CD4-positive, alpha-beta T cell treated with Interleukin-1 beta for 1 hour (primary cell): ENCODE data around the gene APH1B.
"Not testable (repeated sequence)": the region's sequence is repeated elsewhere in the genome, so short reads cannot be mapped to it uniquely, and the experiment has no call there.

ENCODE experiments used
- DNase-seq, 2 donors: peaks; one replicate each; pipeline ENCODE4 v3.0.0-alpha.2; 2020 to 2022

The APH1B gene

GRCh38 chr15:63335543-63336240, 58.3 kb downstream of the APH1B start:
- DNase-seq: no peak

DNA sequence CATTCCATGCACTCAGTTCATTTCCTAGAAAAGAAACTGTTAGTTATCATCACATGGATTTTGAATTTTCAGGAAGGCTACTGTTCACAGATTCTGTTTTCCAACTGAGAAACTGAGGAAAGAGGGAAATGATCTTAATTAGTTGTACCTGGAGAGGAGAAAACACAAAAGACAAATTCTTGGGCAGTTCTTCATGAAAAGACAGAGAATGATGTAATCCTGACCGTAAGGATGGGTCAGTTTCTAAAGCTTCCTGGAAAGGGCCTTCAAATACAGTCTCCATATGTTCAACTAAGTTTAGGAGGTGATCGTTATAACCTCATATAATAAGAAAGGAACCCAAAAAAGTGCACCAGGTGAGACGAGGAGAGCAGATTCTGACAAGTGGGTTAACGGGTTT, 59.6 kb downstream of the APH1B start:
- DNase-seq: no peak

GRCh38 chr15:63338170-63338569, 60.8 kb downstream of the APH1B start:
- DNase-seq: no peak

DNA sequence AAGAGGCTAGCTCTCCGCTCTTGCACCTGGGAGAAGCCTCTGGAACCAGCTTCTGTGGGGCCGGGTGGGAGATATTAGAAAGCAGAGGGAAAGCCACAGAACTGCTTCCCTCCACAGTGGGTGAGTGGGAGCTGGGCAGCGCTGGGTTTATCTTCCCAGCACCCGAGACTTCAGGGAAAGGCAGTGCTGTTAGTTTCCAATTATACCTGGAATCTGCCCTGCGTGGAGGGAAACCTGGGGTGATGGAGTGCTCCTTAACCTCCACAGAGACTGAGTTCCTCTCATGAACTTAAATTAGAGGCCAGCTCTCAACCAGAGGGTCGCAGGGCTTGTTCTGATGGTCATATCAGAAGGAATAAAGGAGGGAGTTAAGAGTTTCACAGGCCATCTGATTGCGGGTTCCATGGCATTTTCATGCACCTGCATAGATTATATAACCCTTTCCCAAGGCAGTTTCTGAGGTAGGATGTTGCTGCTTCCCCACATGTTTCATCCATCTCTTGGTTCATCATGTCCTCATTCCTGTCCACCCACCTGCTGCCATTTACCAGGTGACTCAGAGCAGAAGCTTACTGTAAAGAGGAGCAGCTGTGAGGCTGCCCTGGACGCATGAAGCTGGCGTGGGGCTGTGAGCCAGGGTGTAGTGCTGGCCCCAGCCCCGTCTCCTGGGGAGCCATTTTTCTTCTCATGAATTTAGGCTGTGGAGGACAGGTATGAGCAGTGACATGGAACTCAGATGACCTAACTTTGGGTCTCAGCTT, 61.8 kb downstream of the APH1B start:
- no peak for DNase-seq

DNA sequence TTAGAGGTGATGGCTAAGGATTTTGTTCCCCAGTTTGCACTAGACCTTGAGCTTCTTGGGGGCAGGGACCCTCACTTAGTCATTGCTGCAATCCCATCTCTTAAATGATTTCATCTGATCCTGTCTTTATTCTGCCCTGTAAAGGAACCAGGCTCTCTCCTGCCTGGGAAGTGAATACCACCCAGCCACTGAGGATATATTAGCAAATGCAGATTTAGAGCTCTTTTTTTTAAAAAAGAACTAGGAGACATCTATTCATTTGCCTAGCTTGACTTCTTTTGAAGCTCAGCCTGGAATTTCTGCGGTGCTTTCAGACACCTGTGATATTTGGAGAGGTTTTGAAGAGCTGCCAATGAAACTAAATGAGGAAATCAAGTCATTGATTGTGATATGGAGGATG, 62.4 kb downstream of the APH1B start:
- DNase-seq: no peak

- no peak for DNase-seq
Measured at GRCh38 chr15:63340353-63340752, 62.9 kb downstream of the APH1B start.

GRCh38 chr15:63340878-63341277, 63.5 kb downstream of the APH1B start:
- no peak for DNase-seq

- no peak for DNase-seq
Measured at GRCh38 chr15:63341898-63342297, 64.5 kb downstream of the APH1B start.

DNA sequence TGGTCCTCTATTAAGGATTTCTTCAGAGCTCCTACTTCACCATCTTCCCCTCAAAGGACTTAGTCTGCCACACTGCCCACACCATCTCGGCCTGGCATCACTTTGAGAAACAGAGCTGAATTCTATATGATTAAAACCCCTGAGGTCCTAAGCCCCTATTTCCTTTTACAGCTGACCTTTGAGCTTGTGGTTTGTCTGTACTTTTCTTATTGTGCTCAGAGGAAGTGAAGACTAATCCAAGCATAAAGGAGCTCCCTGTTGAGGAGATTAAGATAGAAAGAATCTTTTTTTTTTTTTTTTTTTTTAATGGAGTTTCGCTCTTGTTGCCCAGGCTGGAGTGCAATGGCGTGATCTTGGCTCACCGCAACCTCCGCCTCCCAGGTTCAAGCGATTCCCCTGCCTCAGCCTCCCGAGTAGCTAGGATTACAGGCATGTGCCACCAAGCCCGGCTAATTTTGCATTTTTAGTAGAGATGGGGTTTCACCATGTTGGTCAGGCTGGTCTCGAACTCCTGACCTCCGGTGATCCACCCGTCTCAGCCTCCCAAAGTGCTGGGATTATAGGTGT, 65.7 kb downstream of the APH1B start:
- not testable (repeated sequence) for DNase-seq

DNA sequence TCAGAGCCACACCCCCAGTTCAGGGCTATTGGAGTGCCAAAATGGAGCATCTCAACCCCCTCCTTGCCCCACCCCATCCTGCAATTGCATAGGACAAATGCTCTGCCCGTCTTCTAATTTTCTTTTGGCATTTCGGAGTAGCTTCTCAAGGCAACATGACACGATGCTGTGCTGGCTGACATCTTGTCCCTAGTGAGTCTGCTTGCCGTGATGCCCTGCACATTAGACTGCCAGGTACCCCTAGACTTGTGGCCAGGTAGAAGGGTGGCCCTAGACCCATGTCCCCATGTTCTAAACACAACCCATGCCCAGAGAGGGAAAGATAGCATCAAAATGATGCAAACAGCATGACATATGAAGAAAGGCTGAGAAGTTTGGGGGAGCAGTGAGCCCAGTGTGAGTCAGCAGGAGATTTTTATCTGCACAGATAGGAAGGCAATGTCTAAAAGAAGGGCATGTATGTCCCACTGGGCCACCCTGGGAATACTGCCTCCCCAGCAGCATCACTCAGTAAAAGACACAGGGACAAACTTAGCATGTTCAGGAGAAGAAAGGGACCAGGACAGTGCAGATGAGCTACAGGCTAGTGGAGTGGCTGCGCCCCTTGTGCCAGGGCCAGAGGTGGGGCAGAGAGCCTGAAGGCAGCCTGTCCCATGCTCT, 67.5 kb downstream of the APH1B start:
- no peak for DNase-seq

GRCh38 chr15:63345391-63345752, 68.0 kb downstream of the APH1B start:
- no peak for DNase-seq

DNA sequence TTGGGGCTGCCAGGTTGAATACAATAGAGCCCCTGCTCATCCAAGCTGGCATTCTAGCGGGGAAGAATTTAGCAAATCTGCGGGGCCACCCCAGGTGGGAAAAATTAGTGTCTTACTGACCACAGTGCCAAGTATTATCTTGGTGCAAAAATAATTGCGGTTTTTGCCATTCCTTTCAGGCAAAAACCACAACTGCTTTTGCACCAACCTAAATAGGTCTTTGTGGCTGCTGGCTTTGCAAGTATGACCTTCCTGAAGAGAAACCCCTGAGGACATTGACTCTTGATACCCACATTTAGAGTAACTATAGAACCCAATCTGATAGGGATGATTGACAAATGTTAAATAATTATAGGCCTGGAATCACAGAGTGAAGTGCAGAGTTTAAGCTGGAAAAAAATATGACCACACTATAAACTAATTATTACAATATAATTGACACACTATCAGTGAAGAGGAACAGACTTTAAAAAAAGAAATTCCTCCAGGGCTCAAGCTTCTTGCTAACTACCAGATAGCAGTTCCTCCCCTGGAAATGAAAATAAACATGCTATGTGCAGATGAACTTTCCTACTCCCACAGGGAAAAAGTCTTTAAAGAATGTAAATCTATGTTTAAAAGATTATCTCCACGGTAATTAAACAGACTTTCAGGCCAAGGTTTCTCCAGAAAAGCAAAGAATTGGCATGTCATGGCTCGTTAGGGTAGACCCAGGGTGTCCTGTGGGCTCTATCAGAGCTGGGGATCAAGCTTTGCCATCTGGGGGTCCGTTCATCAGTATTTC, 69.9 kb downstream of the APH1B start:
- no peak for DNase-seq

DNA sequence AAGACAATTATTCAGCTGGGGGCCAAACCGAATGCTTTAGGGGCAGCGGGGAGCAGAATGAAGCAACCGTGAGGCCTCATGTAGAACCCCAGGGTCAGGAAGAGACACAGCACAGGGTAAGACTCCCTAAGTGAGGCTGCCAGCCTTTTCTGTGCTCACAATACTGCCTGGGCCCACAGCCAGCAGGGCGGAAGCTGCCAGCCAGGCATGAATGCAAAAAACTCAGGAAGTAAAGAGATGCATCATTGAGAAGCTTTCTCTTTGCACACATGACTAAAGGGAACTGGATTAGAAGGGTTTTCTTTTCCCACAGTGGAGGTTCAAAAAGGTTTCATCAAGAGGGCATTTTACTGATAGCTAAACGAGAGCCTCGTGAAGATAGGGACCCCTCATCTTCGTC, 71.0 kb downstream of the APH1B start:
- no peak for DNase-seq

- no peak for DNase-seq
Measured at GRCh38 chr15:63349156-63349555, 71.8 kb downstream of the APH1B start.

GRCh38 chr15:63349621-63350020, 72.2 kb downstream of the APH1B start:
- no peak for DNase-seq

- DNase-seq: no peak
Measured at GRCh38 chr15:63350178-63350621, 72.8 kb downstream of the APH1B start.

- no peak for DNase-seq
Measured at GRCh38 chr15:63351170-63351569, 73.8 kb downstream of the APH1B start.

DNA sequence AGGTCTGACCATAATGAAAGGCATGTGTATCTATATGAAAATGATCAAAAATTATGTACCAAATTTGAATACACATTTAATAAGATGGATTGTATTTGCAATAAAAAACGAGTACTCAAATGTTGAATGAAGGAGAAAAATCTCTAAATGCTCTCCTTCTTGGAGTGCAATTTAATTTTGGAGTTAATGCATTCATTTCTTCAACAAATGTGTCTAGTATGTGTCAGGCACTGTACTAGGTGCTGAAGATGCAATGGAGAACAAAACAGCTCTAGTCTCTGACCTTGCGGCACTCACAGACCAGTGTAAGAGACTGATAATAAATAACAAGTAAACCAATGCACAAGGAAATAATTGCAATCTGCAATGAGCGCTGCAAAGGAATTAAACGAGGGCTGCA, 75.4 kb downstream of the APH1B start:
- no peak for DNase-seq

DNA sequence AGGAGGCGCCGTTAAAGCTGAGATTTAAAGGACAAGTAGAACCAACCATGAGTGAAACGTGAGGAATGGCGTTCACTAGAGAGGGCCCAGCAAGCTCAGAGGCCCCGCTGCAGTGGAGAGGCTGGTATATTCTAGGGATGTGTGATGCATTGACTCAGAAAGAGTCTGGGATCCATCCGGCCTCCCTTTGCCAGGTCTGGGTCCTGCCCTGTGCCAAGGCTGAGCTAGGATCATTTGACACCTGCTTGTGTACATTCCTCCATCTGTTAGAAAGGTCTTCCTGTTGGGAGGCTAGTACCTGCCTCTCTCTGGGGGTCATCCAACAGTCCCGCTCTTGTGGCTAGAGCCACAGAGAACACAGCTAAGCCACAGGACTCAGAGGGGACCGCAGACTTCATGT, 75.9 kb downstream of the APH1B start:
- DNase-seq: no peak

- DNase-seq: no peak
Measured at GRCh38 chr15:63353887-63354286, 76.5 kb downstream of the APH1B start.

GRCh38 chr15:63354821-63355650, 77.6 kb downstream of the APH1B start:
- no peak for DNase-seq

GRCh38 chr15:63357061-63357460, 79.7 kb downstream of the APH1B start:
- no peak for DNase-seq
